K562 (cell line): ENCODE measurements around the gene DEDD. TPM values are rescaled to one million over a fixed set of nuclear protein-coding genes. Genes with fewer than 3 reads are reported as not detected.
A peak's percentile ranks its signal among the peaks of the same experiment; 100 is the strongest.

Experiments
- DMBX1 ChIP-seq: fragments of 250-450 bp; sonication (Bioruptor Pico); IDR thresholded peaks from 2 replicates; pipeline ENCODE4 v1.8.0; 2022; ENCODE audit warnings: inconsistent platforms, mild to moderate bottlenecking, moderate library complexity, borderline replicate concordance
- FOXA1 ChIP-seq: fragments of 450-650 bp; IDR thresholded peaks from 2 replicates; pipeline ENCODE4 v1.6.1; 2016; ENCODE audit warnings: mild to moderate bottlenecking, borderline replicate concordance
- GATA2 ChIP-seq: sonication (generic); formaldehyde crosslinking; IDR thresholded peaks from 2 replicates; pipeline ENCODE4 v1.4.0; 2020; ENCODE audit warnings: mild to moderate bottlenecking, missing genetic modification reagents
- KLF6 ChIP-seq: fragments of 250-450 bp; sonication (Bioruptor Pico); IDR thresholded peaks from 2 replicates; pipeline ENCODE4 v1.4.0; 2020; ENCODE audit warnings: mild to moderate bottlenecking, moderate library complexity, borderline replicate concordance
- PHF8 ChIP-seq: fragments of 200-600 bp; sonication (generic); IDR thresholded peaks from 2 replicates; pipeline ENCODE4 v1.6.1; 2012; ENCODE audit warnings: mixed run types, mild to moderate bottlenecking, inconsistent platforms, low read length, moderate library complexity, borderline replicate concordance
- RFX1 ChIP-seq: fragments of 450-650 bp; IDR thresholded peaks from 2 replicates; pipeline ENCODE4 v1.6.1; 2016; ENCODE audit warnings: mild to moderate bottlenecking, moderate library complexity
- RFX5 ChIP-seq: IDR thresholded peaks from 2 replicates; pipeline ENCODE4 v1.6.1; 2011; ENCODE audit warnings: low read depth, mild to moderate bottlenecking, improper control_type of control experiment, low read length
- RUNX1 ChIP-seq: sonication (generic); IDR thresholded peaks from 2 replicates; pipeline ENCODE4 v1.6.1; 2016; ENCODE audit warnings: antibody characterized with exemption, low read depth
- SIRT6 ChIP-seq: IDR thresholded peaks from one replicate; pipeline ENCODE4 v1.6.1; 2012; ENCODE audit warnings: low read depth, mild to moderate bottlenecking, control low read depth, inconsistent platforms, low read length, moderate library complexity
- SNRNP70 ChIP-seq: fragments of 200-400 bp; formaldehyde crosslinking; optimal IDR thresholded peaks from 2 replicates; pipeline ENCODE3; 2017; ENCODE audit warnings: low read depth, low read length
- SUPT5H ChIP-seq: fragments of 450-650 bp; IDR thresholded peaks from 2 replicates; pipeline ENCODE4 v1.6.1; 2016
- USF1 ChIP-seq: sonication (generic); formaldehyde crosslinking; IDR thresholded peaks from 2 replicates; pipeline ENCODE4 v1.9.0; 2022; ENCODE audit warnings: mild to moderate bottlenecking, missing genetic modification reagents
- YBX1 ChIP-seq: fragments of 450-650 bp; IDR thresholded peaks from 2 replicates; pipeline ENCODE4 v1.7.1; 2016; ENCODE audit warnings: mild to moderate bottlenecking
- ZBTB17 ChIP-seq: fragments of 450-650 bp; formaldehyde crosslinking; IDR thresholded peaks from 2 replicates; pipeline ENCODE4 v1.4.0; 2020; ENCODE audit warnings: mild to moderate bottlenecking
- ZHX1 ChIP-seq: fragments of 150-350 bp; conservative IDR thresholded peaks from 2 replicates; pipeline ENCODE4 v1.6.1; 2014; ENCODE audit warnings: low read length
- ZNF639 ChIP-seq, 2 experiments: fragments of 200-800 bp in 1 of 2; sonication (Bioruptor generic) in 1 of 2; sonication (generic) in 1 of 2; formaldehyde crosslinking in 1 of 2; IDR thresholded peaks in 1 of 2; conservative IDR thresholded peaks in 1 of 2; 2 replicates each; pipeline versions ENCODE4 v1.5.0 to v1.6.1; 2016 to 2020; ENCODE audit warnings: missing compliant biosample characterization in 1 of 2, missing genetic modification characterization in 1 of 2, missing genetic modification reagents in 1 of 2
- polyA plus RNA-seq, 8 experiments: library from polyadenylated mRNA; depleted of rRNA in 4 of 8; stranded (reverse) in 5 of 8; unstranded in 3 of 8; fragments of >200 nt; fragmentation: Nextera tagmentation in 2 of 8; fragmentation: Illumina TruSeq in 1 of 8; extraction: Ambion mirVana in 2 of 8; extraction: Trizol in 1 of 8; gene quantifications; 2 replicates each; pipeline versions ENCODE4 v1.2.1 to v1.2.3, GENCODE V29; 2011 to 2014; ENCODE audit warnings: inconsistent platforms in 1 of 8, missing spikeins in 1 of 8
- total RNA-seq, 7 experiments: library from RNA; depleted of rRNA in 6 of 7; stranded (reverse); fragments of >200 nt in 6 of 7; fragmentation: Illumina TruSeq in 2 of 7; extraction: Trizol in 2 of 7; gene quantifications; 2 replicates each; pipeline versions ENCODE4 v1.2.1 to v1.2.3, GENCODE V29; 2011 to 2021; ENCODE audit warnings: low replicate concordance in 1 of 7

Gene DEDD
- total and polyA plus RNA-seq, 9 of the 15 experiments (the other 6 are each of a cell fraction or from before 2014, with no cell fraction given), result 11.6 to 41.0 (median 16.8) TPM

GRCh38 chr1:161153682-161154337, 21.3 kb upstream of the DEDD start, which contains the start of gene UFC1 (continued):
- TF ChIP-seq ZHX1, result peak; percentile 94; the same call in 1 of the 2 replicates
- TF ChIP-seq SIRT6, result no peak
- no peak for TF ChIP-seq GATA2 (CRISPR knock-in tag)
- 0 out of 4 replicates have a peak, but pooled peaks of 1 of the 2 experiments have one; percentile 28 for TF ChIP-seq ZNF639 (CRISPR knock-in tag; conservative IDR thresholded peaks at IDR 0.05 in 1 of 2, IDR thresholded peaks at IDR 0.05 in 1 of 2)
- TF ChIP-seq RFX5, result no peak
- TF ChIP-seq SUPT5H, result peak; percentile 90
- TF ChIP-seq RFX1, result peak; percentile 20; the same call in 1 of the 2 replicates
- no peak for TF ChIP-seq FOXA1
- TF ChIP-seq ZBTB17, result 0 out of 2 replicates have a peak, but pooled peaks have one; percentile 42
- TF ChIP-seq YBX1, result no peak
- TF ChIP-seq USF1 (CRISPR knock-in tag), result peak; percentile 41; the same call in 1 of the 2 replicates
- TF ChIP-seq DMBX1 (CRISPR knock-in tag), result no peak
- TF ChIP-seq RUNX1, result no peak
- TF ChIP-seq KLF6 (CRISPR knock-in tag), result peak; percentile 21; the same call in 1 of the 2 replicates
- TF ChIP-seq PHF8, result peak; percentile 86; the same call in 1 of the 2 replicates
- TF ChIP-seq SNRNP70, result no peak
